GM18502 (cell line): ENCODE results near the gene DPM3.

ENCODE experiments used
- ATAC-seq: cut with Tn5 transposase; IDR thresholded peaks from one replicate; pipeline ENCODE4 v1.9.1; 2021; ENCODE audit warnings: mild to moderate bottlenecking; ENCODE audit not compliant: unreplicated experiment, poor library complexity

The DPM3 gene

GRCh38 chr1:155104605-155105534 is 35.5 kb downstream of the DPM3 start:
- no peak for ATAC-seq

- ATAC-seq = no peak
These were observed 37.0 kb downstream of the DPM3 start for GRCh38 chr1:155103325-155103724.

DNA sequence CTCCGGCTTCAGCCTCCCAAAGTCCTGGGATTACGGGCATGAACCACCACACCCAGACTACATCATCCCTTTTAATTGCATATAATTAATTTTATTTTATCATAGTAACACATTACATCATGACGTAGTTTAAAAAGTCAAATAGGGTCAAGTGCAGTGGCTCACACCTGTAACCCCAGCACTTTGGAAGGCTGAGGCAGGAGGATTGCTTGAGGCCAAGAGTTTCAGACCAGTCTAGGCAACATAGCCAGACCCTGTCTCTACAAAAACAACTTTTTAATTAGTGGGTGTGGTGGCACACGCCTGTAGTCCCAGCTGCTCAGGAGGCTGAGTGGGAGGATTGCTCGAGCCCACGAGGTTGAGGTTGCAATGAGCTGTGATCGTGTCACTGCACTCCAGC is 41.0 kb downstream of the DPM3 start:
- no peak for ATAC-seq

DNA sequence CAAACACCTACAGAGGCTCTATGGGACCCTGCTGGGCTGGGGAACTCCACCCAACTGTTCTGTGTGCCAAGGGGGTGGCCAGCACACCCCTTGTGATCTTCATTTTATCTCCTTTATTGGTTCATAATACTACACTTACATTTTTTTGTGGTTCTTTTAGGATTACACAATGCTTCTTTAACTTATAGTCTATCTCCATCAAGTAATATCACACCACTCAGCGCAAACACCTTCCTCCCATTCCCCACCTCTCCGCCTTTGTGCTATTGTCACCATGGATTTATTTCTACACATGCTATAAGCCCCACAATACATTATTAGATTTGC is 45.7 kb downstream of the DPM3 start:
- ATAC-seq = no peak

DNA sequence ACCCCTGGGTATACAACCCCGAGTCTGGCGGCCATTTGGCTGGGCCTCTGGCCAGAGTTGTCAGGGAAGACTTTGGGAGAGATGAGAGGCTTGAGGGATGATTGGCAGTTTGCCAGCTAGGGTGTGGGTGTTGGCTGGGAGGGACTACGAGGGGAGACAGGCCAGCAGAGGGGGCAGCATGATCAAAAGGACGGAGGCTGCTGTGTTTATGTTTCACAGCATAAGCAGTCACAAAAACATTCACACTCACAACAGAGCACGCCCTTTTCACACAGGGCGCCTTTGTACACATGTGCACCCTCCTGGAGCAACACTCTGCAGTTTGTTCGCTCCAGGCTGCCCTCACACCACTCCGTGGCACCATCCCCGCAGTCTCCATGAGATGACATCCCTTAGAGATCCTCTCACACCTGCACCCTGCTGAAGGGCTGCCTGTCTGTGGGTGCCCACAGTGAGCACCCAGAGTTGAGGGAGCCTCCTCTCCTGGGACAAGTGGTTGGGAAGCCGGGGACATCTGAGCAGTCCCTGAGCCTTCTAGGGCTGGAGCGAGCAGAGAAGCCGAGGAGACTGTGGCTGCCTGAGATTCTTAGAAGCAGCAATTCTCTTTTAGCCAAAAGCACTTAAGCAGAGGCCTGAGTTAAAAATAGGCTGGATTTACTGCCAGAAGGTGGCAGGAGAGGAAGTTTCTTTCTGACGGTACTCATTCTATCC is 46.3 kb downstream of the DPM3 start:
- no peak for ATAC-seq

GRCh38 chr1:155092641-155093040 is 47.7 kb downstream of the DPM3 start:
- no peak for ATAC-seq

- ATAC-seq = no peak
These were observed 48.2 kb downstream of the DPM3 start for GRCh38 chr1:155092131-155092530.

DNA sequence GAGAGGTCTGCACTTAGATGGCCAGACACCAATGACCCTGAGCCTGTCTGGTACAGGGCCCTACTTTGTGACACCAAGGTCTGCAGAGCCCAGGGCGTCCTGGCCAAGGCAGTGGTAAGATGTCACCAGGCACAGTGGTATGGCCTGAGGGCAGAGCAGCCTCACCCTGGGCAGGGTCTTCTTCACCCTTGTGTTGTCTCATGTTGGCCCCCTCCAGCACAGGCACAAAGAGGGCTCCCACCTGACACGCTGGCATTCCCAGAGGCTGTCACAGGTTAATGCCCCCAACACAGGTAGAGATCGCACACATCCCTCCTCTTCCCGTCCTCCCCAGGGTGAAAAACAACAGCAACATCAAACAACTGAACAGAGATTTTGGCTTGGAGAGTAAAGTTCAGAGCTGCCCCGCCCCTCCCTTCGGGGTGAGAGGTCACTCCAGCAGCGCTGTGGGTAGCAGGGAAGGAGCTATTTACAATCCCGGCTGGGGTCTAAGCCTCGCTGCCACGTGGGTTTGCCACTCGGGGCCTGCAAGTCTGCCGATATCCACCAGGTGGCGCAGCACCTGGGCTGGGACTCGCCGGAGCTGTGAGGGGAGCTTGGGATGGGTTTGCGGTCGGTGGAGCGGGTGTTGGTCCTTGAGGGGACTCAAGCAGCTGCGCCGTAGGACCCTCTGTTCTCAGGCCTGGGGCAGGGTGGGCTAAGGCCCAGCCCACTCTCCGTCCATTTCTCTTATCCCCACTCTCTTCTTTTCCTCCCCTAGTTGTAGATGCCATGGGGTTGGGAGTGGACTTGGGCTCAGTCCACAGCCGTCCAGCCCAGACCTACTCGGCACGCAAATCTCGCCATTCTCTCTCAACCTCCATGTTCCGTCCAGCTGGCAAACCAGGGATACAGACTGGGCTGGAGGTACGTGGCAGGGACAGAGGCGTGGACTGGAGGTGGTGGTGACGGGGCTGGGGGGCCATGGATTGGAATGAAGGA is 49.0 kb downstream of the DPM3 start:
- ATAC-seq = no peak
